ENCODE data around the gene FRMD1. TPM values are rescaled to one million over a fixed set of nuclear protein-coding genes. Genes with fewer than 3 reads are reported as not detected.

The FRMD1 gene
- total RNA-seq, 1 experiment from 2014 or later = not detected

DNA sequence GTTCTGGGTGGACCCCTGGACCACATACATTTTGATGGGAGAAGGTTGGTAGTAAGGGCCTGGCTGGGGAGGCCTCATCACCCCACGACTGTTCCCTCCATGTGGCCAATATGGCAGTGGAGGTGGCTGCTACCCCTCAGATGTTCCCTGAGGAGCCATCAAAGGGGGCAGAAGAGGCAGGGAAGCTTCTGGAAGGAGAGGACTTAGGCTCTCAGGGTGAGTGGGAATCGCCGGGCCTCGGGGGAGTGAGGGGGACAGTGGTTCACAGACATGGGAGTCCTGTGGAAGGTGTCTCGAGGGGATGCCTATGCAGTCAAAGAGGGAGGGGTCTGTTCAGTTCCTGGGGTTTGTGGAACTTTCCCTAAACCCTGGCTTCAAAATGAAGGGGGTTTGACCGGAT, 32.9 kb upstream of the FRMD1 start:
- DNase-seq (ENCODE audit: low spot score) = no peak

DNA sequence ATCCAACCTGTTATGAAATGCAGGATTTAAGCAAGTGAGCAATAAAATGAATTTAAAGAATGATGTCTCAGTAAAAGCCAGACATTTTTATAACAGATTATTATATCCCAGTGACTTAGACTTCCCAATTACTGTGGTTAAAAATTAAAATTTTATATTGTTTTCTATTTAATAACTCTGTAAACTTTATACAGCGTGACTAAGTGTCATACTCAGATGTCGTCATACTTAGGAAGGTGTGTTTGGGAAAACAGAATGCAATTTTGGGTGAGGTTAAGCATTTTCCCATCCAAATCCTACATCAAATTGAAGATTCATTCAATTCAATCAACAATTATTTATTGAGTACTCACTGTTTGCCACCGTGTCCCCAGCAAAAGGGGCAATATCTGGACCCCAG, 31.4 kb upstream of the FRMD1 start:
- DNase-seq (ENCODE audit: low spot score) = no peak

DNA sequence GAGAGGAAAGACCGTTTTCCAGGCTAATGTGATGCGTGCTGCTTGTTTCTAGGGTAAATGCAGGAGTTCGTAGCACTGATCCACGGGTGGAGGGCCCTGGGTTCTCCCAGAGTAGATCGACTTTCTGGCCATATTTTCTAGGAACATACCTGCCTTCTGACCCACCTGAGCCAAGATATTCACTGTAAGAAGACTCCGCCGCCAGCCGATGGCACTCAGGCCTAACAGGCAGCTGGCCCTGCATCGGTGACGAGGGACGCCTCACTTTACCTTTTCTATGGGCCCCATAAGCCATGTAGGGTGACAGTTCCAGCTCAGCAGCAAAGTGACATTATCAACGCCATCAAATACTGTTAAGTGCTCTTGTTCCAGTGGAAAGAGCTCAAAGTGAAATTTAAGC, 30.2 kb upstream of the FRMD1 start:
- DNase-seq (ENCODE audit: low spot score) = no peak

DNA sequence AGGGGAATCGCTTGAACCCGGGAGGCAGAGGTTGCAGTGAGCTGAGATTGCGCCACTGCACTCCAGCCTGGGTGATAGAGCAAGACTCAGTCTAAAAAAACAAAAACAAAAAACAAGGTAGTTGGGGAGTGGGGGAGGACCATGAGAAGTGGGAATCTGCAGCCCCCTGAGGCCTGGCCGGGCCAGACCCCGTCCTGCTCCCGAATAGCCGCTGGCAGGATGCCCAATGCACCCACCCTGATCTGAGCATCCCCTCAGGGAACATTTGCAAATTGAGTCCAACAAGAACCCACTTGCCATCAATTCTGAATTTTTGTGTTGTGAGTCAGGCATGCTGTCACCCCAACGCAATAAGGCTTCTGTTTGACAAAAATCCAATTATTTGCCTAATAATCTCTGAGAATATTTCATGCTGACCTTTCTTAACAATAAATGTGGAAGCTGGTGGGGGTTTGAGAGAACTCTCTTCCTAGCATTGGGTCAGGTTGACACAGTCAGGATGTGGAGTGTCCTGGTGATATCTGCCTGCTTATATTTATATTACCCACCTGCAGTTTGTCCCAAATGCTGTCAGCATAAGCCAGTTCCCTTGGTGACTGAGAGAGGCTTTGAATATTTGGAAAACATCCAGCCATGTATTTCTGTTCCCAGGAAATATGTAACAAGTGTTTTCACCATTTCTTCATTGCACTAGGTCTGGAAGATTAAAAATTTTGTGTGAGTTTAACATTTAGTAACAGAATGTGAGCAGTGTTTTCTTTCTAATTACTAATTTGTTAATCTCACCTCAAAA, 28.4 kb upstream of the FRMD1 start:
- no peak for DNase-seq (ENCODE audit: low spot score)

DNA sequence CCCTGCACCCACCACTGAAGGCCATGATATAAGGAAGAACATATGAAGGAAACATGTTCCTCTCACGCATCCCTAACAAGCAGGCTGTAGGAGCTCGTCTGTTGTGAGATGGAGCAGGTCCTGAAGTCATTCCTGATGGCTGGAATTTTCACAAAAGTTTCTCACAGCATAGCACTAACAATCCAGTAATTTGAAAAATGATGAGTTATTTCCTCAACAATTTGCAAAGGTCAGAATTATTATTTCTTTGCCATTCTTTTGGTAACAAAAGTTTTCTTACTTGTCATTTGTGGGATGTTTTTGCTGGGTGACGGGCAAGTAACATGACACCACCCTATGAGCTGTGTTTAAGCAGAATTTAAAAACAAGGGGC, 27.6 kb upstream of the FRMD1 start:
- no peak for DNase-seq (ENCODE audit: low spot score)

DNA sequence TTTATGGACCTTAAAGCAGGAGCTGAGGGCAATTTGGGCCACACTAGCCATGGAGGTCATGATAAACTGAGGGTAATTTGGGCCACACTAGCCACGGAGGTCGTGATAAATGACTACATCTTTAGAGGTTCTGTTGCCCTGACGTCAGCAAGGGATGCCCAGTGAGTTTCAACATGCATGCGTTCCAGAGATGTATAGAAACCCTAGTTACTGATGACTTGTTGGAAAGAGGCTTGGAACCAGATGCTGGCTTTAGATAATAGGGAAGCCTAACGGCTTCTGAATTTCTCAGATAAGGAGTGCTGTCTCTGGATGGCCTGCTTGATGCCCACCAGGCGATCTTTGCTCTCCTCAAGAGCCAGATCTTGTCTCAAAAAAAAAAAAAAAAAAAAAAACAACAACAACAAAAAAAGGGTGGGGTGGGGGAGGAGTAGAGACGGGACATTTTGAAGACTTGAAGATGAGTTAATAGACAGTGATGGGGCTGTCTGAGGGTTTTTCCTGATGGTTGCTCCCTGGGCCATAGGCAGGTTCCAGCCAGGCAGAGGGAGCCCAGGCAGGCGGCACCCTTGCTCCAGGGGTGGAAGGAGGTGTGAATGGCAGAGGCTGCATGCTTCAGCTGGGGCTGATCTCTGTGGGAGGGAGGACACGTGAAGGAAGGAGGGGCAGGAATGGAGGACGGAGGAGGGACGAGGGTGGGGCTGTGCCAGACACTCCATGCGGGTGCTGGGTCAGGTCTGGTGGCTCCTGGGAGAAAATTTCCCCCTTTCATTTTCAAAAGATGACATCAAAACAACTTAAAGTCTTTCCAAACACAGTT, 27.0 kb upstream of the FRMD1 start:
- no peak for DNase-seq (ENCODE audit: low spot score)

DNA sequence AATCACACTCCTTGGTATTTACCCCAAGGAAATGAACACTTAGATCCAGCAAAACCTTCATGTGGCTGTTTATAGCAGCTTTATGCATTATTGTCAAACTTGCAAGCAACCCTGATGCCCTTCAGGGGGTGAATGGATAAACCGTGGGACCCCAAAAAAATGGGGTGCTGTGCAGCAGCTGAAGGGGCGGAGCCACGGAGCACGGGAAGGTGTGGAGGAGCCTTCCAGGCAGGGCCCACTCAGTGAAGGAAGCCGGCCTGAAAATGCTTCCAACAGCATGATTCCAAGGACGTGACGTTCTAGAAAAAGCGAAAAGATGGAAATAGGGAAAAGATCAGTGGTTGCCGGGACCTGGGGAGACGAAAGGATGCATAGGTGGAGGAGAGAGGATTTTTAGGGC, 25.6 kb upstream of the FRMD1 start:
- DNase-seq (ENCODE audit: low spot score) = no peak

DNA sequence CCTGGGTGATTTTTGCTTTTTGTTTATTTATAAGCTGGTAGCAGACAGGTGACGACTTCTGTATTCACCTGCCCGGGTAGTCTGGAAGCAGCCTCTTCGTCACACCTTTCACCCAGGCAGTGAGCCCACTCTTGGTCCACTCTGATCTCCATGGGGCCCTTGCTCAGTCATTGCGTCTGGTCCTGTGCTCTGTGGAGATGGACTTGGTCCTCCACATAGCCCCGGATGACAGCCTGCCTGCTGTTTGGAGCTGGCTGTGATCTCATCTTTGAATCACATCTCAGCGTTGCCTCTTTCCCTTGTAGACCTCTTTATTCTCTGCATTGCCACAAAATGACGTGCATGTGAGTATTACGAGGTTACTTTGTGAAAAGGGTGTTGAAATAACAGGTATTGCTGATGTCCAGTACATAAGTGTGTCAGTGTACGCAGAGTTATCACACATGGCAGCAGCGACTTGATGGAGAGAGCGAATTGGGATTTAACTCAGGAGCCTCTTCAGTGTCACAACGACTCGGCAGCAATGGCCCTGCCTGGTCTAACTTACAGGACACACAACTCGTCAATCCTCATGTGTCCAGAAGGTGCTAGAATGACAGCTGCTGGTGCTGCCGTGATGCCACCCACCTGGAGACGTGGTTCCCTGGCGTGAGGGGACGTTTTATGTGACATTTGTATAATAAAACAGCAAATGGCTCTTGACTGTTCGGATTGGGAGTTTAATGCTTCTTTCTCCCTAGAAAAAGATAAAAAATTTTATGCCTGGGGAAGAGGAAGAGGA, 24.2 kb upstream of the FRMD1 start:
- no peak for DNase-seq (ENCODE audit: low spot score)

DNA sequence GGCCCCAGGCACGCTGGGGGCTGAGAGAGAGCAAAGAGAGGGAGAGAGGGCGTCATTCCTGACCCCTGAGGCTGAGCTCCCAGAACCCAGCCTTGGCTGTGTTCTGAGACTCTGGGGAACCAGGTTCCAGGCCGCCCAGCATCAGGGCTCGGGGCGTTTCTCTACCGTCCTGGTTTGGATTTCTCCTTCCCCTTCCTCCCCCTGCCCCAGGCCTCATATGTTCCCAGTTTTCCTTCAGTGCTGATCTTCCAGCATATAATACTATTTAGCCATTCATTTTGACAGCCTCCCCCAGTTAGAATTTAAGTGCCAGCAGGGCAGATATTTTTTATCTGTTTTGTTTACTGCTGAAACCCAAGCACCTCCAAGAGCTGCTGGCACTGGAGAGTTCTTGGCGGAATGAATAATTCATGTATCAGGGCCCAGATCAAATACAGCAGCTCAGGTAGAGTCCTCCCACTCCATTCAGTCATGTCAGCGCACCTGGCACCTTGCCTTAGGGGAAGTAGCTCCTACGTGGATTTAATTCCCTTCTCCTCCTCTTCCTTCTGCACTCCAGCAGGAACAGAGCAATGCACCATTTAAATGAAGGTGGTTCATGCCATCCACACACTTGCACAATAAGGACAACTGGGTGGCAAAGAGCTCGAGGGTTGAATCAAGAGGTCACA, 23.4 kb upstream of the FRMD1 start:
- no peak for DNase-seq (ENCODE audit: low spot score)

DNA sequence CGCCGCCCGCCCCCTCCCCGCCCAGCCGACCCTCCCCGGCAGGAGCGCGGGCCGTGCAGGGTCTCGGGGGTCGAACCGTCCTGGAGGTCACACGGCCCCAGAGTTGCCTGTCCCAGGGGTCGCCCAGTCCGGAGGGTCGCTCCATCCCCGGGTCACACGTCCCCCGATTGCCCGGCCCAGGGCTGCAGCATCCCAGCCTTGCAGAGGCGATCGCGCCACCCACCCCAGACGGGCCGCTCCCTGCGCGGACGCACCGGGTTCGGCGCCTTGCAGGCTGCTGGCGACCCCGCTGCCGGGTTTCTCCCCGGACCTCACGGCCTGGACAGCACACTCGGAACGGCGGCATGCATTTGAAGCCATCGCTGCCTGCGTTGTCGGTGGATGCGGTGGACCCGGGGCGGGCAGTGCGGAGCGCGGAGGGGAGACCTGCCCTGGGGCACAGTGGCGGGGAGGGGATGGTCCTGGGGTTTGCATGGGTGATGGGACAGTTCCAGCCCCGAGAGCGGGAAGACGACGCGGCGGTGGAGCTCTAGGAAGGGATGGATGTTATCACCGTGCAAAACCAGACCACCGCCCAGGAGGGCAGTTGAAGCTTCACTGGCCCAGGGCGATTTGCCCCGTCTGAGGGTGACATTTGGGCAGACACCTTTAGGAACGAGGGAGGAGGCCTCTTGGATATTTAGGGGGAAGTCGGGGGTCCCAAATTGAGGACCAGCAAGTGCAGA, 22.7 kb upstream of the FRMD1 start:
- no peak for DNase-seq (ENCODE audit: low spot score)

DNA sequence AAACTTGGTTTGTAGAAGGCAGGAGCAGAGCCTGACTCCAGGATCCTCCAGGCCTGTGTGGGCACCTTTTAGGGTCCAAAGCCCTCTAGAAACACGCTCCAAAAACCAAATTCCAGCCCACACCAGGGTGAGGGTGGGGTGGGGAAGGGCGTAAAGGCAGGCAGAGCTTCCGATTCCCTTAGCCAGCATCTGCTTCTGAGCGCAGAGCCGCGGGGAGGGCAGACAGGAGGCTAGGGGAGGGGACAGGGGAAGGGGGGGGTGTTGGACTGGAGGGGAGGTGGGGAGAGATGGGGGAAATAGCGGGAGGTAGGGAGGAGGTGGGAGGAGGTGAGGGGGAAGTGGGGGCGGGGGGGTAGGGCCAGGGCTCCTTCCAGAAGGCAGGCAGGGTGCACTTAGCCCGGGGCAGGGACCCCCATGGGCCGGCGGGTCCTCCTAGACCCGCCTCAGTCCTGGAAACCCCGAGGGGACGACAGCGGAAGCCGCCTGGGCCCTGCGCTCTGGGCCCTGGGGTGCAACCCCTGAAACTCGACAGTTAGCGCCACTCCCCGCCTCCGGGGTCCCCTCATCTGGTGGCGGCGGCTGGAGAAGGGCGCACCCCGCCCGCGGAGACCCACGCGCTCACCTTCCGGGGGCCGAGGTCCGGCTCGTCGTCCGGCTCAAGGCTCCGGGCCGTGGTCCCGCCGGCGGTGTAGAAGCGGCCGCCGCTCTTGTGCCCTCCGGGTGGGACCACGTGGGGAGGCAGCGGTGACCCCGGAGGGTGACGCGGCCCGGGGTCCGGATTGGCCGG, 22.0 kb upstream of the FRMD1 start:
- no peak for DNase-seq (ENCODE audit: low spot score)

DNA sequence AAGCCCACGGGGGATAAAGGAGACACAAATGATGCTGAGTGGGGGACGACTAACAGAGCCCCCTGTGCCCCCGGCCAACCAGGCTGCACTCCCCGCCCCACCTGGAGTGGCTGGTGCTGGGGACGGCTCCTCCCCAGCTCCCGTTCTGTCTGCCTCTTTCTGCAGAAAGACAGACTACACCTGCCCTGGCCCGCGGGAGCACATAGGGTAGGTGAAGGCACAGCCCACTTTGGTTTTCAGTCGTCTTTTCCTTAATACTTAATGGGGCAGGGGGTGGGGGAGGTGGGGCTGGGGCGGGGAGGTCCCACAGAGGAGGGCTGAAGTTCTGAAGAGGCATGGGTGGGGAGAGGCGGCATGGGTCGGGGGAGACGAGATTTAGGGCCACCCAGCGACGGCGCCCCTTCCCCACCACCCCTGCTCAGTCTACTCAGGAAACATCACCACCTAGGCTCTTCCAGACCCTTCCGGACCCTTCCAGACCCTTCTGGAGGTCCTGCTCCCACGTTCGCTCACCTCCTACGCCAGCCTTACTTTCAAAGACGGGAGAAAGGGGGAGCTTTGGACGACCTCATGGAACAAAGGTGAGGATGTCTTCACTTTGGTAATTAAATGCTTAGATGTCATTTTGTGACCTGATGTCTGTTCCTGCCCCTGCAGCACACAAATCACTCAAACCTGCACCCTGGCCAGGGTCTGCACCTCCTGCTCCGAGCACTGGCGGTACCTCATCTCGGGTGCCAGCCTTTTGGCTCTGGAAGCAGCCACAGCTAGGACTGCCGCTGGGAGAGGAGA, 21.2 kb upstream of the FRMD1 start:
- DNase-seq (ENCODE audit: low spot score) = no peak

DNA sequence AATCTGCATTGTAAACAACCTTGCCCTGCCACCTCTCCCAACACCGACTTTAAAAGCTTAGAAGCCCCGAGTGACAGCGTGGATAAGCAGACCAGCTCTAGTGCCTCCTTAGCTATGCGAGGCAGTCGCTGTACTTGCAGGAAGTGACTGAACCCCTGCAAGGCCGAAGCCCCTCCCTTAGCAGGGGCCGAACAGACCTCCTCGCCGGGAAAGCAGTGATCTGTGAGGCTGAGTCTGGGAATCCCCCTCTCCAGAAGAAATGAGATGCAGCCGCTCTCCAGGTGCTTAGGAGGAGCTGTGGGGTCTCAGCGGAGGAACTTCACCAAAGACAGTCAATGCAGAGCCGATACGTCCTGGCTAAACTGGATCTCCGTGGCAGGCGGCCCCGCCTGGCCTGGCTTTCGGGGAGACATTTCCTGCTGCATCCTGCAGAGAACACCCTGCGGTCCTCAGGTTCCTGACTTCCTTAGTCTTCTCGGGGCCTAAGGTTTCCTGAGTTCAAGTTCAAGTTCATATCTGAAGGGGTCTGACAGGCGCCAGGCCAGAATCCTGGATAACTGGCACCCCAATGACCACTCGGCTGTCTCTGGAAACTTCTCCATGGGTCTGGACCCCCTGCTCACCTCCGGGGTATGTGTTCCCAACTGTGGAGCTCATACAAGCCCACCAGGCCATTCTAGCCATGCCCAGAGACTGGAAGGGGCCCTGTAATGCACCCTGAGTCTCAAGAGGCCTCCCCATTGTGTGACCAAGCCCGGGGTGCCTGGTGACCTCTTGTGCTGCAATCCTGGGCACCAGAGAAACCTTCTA, 20.4 kb upstream of the FRMD1 start:
- no peak for DNase-seq (ENCODE audit: low spot score)

DNA sequence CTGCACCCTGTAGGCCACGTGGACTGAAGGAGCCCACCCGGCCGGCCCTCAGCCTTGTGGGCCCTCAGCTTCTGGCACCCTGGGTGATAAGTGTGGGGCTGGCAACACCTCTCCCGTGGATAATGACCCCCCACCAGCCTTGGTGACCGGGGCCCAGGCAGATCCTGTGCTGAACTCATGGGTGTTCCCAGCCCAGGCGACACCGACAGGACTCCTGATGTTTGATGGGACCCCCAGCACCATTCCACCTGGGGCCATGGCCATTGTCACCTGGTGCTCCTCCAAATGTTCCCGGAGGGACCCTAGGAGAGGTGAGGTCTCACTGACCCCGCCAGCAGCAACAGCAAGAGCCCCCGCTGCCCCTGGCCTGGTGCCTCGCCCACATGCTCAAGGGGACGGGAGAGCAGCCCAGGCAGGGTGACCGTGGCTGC, 19.4 kb upstream of the FRMD1 start:
- DNase-seq (ENCODE audit: low spot score) = no peak

DNA sequence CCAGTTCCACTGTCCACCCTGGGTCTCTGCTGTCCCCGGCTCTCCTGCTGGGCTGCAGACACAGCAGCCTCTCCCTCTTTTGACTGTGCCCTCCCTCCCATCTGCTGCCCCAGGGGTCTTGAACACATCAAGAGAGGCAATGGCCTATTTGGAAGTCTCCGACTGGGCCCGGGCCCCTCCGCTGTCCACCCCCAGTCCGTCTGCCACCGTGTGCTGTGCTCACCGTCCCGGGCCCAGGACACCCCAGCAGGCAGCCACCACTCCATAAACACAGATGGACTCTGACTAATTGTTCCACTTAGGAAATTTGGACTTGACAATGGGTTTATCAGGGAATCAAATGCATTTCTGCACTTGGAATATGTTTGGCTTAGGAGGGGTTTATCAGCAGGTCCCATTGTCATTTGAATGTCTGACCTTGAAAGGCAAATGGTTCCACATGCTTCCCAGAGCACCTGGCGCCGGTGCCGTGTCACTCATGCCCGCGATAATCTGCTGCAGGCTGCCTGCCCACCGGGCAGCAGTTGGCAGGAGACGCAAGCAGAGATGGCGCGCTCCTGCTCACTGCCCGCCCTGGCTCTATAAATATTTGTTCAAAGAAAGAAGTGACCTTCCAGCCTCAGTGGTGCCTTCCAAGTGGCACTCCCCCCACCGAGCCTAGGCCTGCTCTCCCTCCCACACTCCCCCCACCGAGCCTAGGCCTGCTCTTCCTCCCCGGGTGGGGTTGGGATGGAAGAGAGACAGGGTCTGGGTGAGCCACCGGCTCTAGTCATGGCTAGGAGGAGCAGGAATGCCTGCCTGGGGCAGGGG, 18.8 kb upstream of the FRMD1 start:
- no peak for DNase-seq (ENCODE audit: low spot score)

DNA sequence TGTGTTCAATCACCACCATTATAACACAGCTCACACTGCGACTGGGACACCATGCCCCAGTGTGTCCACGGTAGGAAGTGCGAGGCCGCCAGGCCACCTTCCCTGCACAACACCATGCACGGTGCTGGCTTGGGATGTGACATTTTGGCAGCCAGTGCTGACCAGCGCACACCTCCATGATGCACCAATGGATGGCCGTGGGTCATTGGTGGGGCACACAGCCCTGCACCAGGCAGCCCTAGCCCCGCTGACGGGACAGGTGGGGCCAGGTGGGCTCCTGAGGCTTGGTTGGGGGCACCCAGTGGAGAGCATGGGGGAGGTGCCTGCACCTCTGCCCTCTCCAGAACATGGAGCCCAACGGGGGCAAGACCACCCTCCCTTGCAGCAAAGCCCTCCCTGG, 18.2 kb upstream of the FRMD1 start:
- no peak for DNase-seq (ENCODE audit: low spot score)

DNA sequence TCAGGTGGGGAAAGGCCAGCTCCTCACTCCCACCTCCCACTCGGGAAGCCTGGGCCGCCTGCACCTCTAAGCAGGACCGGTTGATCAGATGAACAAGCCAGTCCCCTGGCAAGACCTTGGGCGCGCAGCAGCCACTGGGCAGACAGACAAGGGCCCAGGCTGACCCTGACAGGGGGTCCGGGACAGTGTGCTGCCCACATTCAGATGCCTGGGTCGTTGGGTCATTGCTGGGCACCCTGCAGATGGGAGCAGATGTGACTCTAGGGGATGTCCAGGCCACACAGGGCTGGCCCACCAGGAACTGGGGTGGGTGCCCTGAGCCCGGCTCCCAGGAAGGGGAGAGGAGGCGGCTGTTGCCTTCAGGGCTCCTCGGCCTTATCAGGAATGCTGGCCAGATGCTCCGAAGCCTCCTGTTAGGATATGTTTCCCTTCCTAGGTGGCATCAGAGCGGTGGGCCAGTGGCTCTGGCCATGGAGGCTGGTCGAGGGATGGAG, 17.3 kb upstream of the FRMD1 start:
- DNase-seq (ENCODE audit: low spot score) = no peak
